Measurements from ENCODE around the gene HOXC13.

HOXC13 gene

GRCh38 chr12:53990311-53991076 is 51.9 kb downstream of the HOXC13 start:
- peaks cover 100% of the 10 kb centered on the region for H3K27me3 ChIP-seq (ENCODE audit: control insufficient read depth, insufficient read depth, low read length, poor library complexity, severe bottlenecking)
- H3K9me3 ChIP-seq (ENCODE audit: control insufficient read depth, low read length) = no peaks in the 10 kb centered on the region
- H3K27ac ChIP-seq (ENCODE audit: insufficient read depth, low read depth, low read length, poor library complexity, severe bottlenecking) = no peak overlapping the region
- 19 to 21% methylated on average over 27 of the region's 27 CpGs for WGBS, 2 experiments
- no peak overlapping the region for H3K4me3 ChIP-seq (ENCODE audit: insufficient read depth, low read depth, low read length)
- H3K4me1 ChIP-seq (ENCODE audit: control insufficient read depth, insufficient read depth, low read length) = no peaks in the 10 kb centered on the region
- no peaks in the 10 kb centered on the region for H3K36me3 ChIP-seq (ENCODE audit: control insufficient read depth, insufficient read depth, low read length)

- peaks cover 100% of the 10 kb centered on the region for H3K27me3 ChIP-seq (ENCODE audit: control insufficient read depth, insufficient read depth, low read length, poor library complexity, severe bottlenecking)
Observed at GRCh38 chr12:53991077-53991460, 52.4 kb downstream of the HOXC13 start.

GRCh38 chr12:53992377-53992889 is 53.8 kb downstream of the HOXC13 start:
- no peaks in the 10 kb centered on the region for H3K36me3 ChIP-seq (ENCODE audit: control insufficient read depth, insufficient read depth, low read length)
- peaks cover 100% of the 10 kb centered on the region for H3K27me3 ChIP-seq (ENCODE audit: control insufficient read depth, insufficient read depth, low read length, poor library complexity, severe bottlenecking)
- no peak overlapping the region for H3K4me3 ChIP-seq (ENCODE audit: insufficient read depth, low read depth, low read length)
- no peak overlapping the region for H3K27ac ChIP-seq (ENCODE audit: insufficient read depth, low read depth, low read length, poor library complexity, severe bottlenecking)
- H3K9me3 ChIP-seq (ENCODE audit: control insufficient read depth, low read length) = no peaks in the 10 kb centered on the region
- H3K4me1 ChIP-seq (ENCODE audit: control insufficient read depth, insufficient read depth, low read length) = no peaks in the 10 kb centered on the region
- 46 to 52% methylated on average over 7 of the region's 7 CpGs for WGBS, 2 experiments

More at GRCh38 chr12:53991077-53991460, 52.4 kb downstream of the HOXC13 start:
- H3K36me3 ChIP-seq (ENCODE audit: control insufficient read depth, insufficient read depth, low read length) = no peaks in the 10 kb centered on the region
- no peaks in the 10 kb centered on the region for H3K4me1 ChIP-seq (ENCODE audit: control insufficient read depth, insufficient read depth, low read length)
- H3K9me3 ChIP-seq (ENCODE audit: control insufficient read depth, low read length) = no peaks in the 10 kb centered on the region
- no peak overlapping the region for H3K4me3 ChIP-seq (ENCODE audit: insufficient read depth, low read depth, low read length)
- WGBS, 2 experiments = 6 to 8% methylated on average over 8 of the region's 8 CpGs
- no peak overlapping the region for H3K27ac ChIP-seq (ENCODE audit: insufficient read depth, low read depth, low read length, poor library complexity, severe bottlenecking)

DNA sequence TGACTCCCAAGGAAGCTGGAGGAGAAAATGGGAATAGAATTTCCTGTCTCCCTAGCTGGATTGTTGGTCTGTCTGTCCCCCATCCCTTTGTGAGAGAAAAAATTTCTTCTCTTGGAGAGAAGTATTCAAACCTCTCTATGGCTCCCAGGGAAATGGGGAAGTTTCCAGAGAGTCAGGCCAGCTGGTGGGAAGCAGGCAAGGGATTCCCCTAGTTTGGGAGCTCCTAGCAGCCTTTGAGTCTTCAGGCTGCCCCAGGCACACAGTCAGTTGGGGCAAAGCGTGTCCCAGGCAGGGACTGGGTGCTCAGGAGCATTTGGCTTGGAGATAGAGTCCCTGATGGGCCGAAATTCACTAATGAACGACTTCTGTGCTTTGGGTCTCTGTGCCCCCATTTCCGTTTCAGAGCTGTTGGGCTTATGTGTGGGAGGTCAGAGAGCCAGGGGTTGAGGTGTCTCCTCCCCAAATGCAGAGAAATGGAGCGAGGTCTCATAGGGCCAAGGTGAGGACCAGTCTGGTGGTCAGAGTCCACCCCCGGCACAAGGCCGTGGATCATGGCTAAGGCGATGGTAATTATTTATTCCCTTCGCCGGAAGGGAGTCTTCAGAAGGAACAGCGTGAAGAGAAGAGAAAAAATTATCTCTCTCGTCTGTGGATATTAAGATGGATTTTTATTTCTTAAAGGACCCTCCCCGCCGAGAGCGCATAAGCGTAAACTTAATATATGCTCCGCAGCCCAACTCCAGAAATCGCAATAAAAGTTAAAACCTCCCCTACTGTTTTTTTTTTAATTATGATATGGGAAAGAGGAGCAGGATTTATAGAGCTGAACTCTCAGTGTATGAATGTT is 54.8 kb downstream of the HOXC13 start:
- Histone ChIP-seq H3K4me1 (ENCODE audit: control insufficient read depth, insufficient read depth, low read length) (no peaks in the 10 kb centered on the region), H3K27me3 (ENCODE audit: control insufficient read depth, insufficient read depth, low read length, poor library complexity, severe bottlenecking) (peaks cover 100% of the 10 kb centered on the region), H3K4me3 (ENCODE audit: insufficient read depth, low read depth, low read length) (no peak overlapping the region), H3K27ac (ENCODE audit: insufficient read depth, low read depth, low read length, poor library complexity, severe bottlenecking) (no peak overlapping the region), H3K36me3 (ENCODE audit: control insufficient read depth, insufficient read depth, low read length) (no peaks in the 10 kb centered on the region), H3K9me3 (ENCODE audit: control insufficient read depth, low read length) (no peaks in the 10 kb centered on the region)
- WGBS, 2 experiments = 33 to 51% methylated on average over 12 to 18 of the region's 18 CpGs

GRCh38 chr12:53994009-53994263 is 55.3 kb downstream of the HOXC13 start:
- H3K36me3 ChIP-seq (ENCODE audit: control insufficient read depth, insufficient read depth, low read length) = no peaks in the 10 kb centered on the region
- no peaks in the 10 kb centered on the region for H3K4me1 ChIP-seq (ENCODE audit: control insufficient read depth, insufficient read depth, low read length)
- H3K4me3 ChIP-seq (ENCODE audit: insufficient read depth, low read depth, low read length) = no peak overlapping the region
- H3K27me3 ChIP-seq (ENCODE audit: control insufficient read depth, insufficient read depth, low read length, poor library complexity, severe bottlenecking) = peaks cover 100% of the 10 kb centered on the region
- 12 to 14% methylated on average over 19 of the region's 19 CpGs for WGBS, 2 experiments
- H3K27ac ChIP-seq (ENCODE audit: insufficient read depth, low read depth, low read length, poor library complexity, severe bottlenecking) = no peak overlapping the region
- H3K9me3 ChIP-seq (ENCODE audit: control insufficient read depth, low read length) = no peaks in the 10 kb centered on the region

DNA sequence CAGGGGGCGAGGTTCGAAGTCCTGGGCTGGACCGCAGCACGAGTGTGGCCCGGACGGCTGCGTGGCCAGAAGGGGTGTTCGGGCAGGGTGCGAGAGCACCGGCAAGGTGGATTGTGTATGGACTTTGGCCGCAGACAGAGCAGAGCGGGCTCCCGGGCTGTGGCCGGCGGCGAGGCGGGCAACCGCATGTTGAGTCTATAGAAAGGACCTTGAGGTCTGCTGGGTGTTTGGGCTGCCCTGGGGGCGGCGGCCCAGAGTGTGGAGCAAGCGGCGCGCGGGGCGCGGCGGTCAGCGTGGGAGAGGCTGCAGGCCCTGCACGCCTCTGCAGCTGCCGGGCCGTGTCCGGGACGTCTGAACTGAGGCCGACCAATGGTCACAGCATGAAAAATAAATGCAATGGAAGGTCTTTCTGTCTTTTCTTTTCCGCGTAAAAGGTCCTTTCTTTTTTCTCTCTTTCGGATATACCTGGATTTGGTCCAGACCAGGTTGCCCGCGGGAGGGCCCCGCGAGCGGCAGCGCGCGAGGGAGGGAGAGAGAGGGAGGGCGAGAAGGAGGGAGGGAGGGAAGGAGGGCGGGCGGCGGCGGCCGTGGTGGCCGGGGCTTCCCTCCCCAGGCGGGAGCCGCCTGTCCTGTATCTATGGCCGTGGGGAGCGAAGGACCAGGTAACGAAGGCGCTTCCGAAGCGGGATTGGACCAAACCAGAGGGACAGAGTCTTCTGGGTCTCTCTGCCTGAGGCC is 55.8 kb downstream of the HOXC13 start:
- Histone ChIP-seq H3K9me3 (ENCODE audit: control insufficient read depth, low read length) (no peaks in the 10 kb centered on the region), H3K4me1 (ENCODE audit: control insufficient read depth, insufficient read depth, low read length) (no peaks in the 10 kb centered on the region), H3K36me3 (ENCODE audit: control insufficient read depth, insufficient read depth, low read length) (no peaks in the 10 kb centered on the region), H3K4me3 (ENCODE audit: insufficient read depth, low read depth, low read length) (no peak overlapping the region), H3K27ac (ENCODE audit: insufficient read depth, low read depth, low read length, poor library complexity, severe bottlenecking) (no peak overlapping the region), H3K27me3 (ENCODE audit: control insufficient read depth, insufficient read depth, low read length, poor library complexity, severe bottlenecking) (peaks cover 100% of the 10 kb centered on the region)
- 5 to 6% methylated on average over 58 to 60 of the region's 60 CpGs for WGBS, 2 experiments

- H3K27ac ChIP-seq (ENCODE audit: insufficient read depth, low read depth, low read length, poor library complexity, severe bottlenecking) = no peak overlapping the region
- peaks cover 100% of the 10 kb centered on the region for H3K27me3 ChIP-seq (ENCODE audit: control insufficient read depth, insufficient read depth, low read length, poor library complexity, severe bottlenecking)
- H3K9me3 ChIP-seq (ENCODE audit: control insufficient read depth, low read length) = no peaks in the 10 kb centered on the region
- 4 to 5% methylated on average over 17 of the region's 17 CpGs for WGBS, 2 experiments
- H3K4me3 ChIP-seq (ENCODE audit: insufficient read depth, low read depth, low read length) = no peak overlapping the region
- peaks cover 3% of the 10 kb centered on the region for H3K4me1 ChIP-seq (ENCODE audit: control insufficient read depth, insufficient read depth, low read length)
- no peaks in the 10 kb centered on the region for H3K36me3 ChIP-seq (ENCODE audit: control insufficient read depth, insufficient read depth, low read length)
Observed at GRCh38 chr12:53995002-53995377, 56.4 kb downstream of the HOXC13 start.

- H3K27ac ChIP-seq (ENCODE audit: insufficient read depth, low read depth, low read length, poor library complexity, severe bottlenecking) = no peak overlapping the region
- 2% methylated on average over 48 of the region's 48 CpGs for WGBS, 2 experiments
- peaks cover 3% of the 10 kb centered on the region for H3K4me1 ChIP-seq (ENCODE audit: control insufficient read depth, insufficient read depth, low read length)
- no peak overlapping the region for H3K4me3 ChIP-seq (ENCODE audit: insufficient read depth, low read depth, low read length)
- no peaks in the 10 kb centered on the region for H3K36me3 ChIP-seq (ENCODE audit: control insufficient read depth, insufficient read depth, low read length)
- no peaks in the 10 kb centered on the region for H3K9me3 ChIP-seq (ENCODE audit: control insufficient read depth, low read length)
- peaks cover 100% of the 10 kb centered on the region for H3K27me3 ChIP-seq (ENCODE audit: control insufficient read depth, insufficient read depth, low read length, poor library complexity, severe bottlenecking)
Observed at GRCh38 chr12:53995378-53996239, 57.0 kb downstream of the HOXC13 start.
